K562 (cell line): ENCODE results near the gene OFD1. TPM values are rescaled to one million over a fixed set of nuclear protein-coding genes. Genes with fewer than 3 reads are reported as not detected.

ENCODE experiments used
- BRD4 ChIP-seq: fragments of 200-600 bp; sonication (generic); IDR thresholded peaks from 2 replicates; pipeline ENCODE4 v1.6.1; 2017; ENCODE audit warnings: inconsistent platforms
- CHD1 ChIP-seq: fragments of 200-600 bp; sonication (generic); IDR thresholded peaks from one replicate; pipeline ENCODE4 v1.6.1; 2012; ENCODE audit warnings: mild to moderate bottlenecking, moderate library complexity, low read length, inconsistent platforms
- NEUROD1 ChIP-seq: fragments of 150-350 bp; IDR thresholded peaks from 2 replicates; pipeline ENCODE4 v1.6.1; 2014; ENCODE audit warnings: borderline replicate concordance, low read length, low read depth; ENCODE audit not compliant: partially characterized antibody
- NRF1 ChIP-seq, 2 experiments: fragments of 450-650 bp; IDR thresholded peaks in 1 of 2; conservative IDR thresholded peaks in 1 of 2; 2 replicates each; pipeline ENCODE4 v1.6.1; 2014; ENCODE audit warnings: mild to moderate bottlenecking in 2 of 2
- POLR2AphosphoS5 ChIP-seq: IDR thresholded peaks from 2 replicates; pipeline ENCODE4 v1.6.1; 2011; ENCODE audit warnings: mild to moderate bottlenecking, low read depth, low read length, moderate library complexity; ENCODE audit not compliant: control insufficient read depth, insufficient read depth
- RB1 ChIP-seq: fragments of 450-650 bp; IDR thresholded peaks from 2 replicates; pipeline ENCODE4 v1.6.1; 2017; ENCODE audit warnings: low read depth, mild to moderate bottlenecking
- RBFOX2 ChIP-seq: fragments of 200-400 bp; formaldehyde crosslinking; IDR thresholded peaks from 2 replicates; pipeline ENCODE4 v1.6.1; 2017; ENCODE audit warnings: low read depth, mild to moderate bottlenecking, low read length, moderate library complexity
- RBM22 ChIP-seq: fragments of 200-400 bp; formaldehyde crosslinking; IDR thresholded peaks from 2 replicates; pipeline ENCODE4 v1.6.1; 2018; ENCODE audit warnings: low read length, low read depth; ENCODE audit not compliant: poor library complexity, severe bottlenecking
- TFAM ChIP-seq: fragments of 250-450 bp; sonication (Bioruptor Pico); conservative IDR thresholded peaks from 2 replicates; pipeline ENCODE4 v1.5.0; 2021; ENCODE audit warnings: mild to moderate bottlenecking, moderate library complexity
- TGIF2 ChIP-seq: sonication (generic); formaldehyde crosslinking; IDR thresholded peaks from 2 replicates; pipeline ENCODE4 v1.8.1; 2022; ENCODE audit warnings: mild to moderate bottlenecking, missing genetic modification reagents, moderate library complexity
- ZFP1 ChIP-seq: fragments of 450-650 bp; formaldehyde crosslinking; IDR thresholded peaks from 2 replicates; pipeline ENCODE4 v1.4.0; 2020; ENCODE audit warnings: mild to moderate bottlenecking, mixed read lengths
- polyA plus RNA-seq, 8 experiments: library from polyadenylated mRNA; depleted of rRNA in 4 of 8; stranded (reverse) in 5 of 8; unstranded in 3 of 8; fragments of >200 nt; fragmentation: Nextera tagmentation in 2 of 8; fragmentation: Illumina TruSeq in 1 of 8; extraction: Ambion mirVana in 2 of 8; extraction: Trizol in 1 of 8; gene quantifications; 2 replicates each; pipeline versions ENCODE4 v1.2.1 to v1.2.3, GENCODE V29; 2011 to 2014; ENCODE audit warnings: inconsistent platforms in 1 of 8, missing spikeins in 1 of 8
- total RNA-seq, 7 experiments: library from RNA; depleted of rRNA in 6 of 7; stranded (reverse); fragments of >200 nt in 6 of 7; fragmentation: Illumina TruSeq in 2 of 7; extraction: Trizol in 2 of 7; gene quantifications; 2 replicates each; pipeline versions ENCODE4 v1.2.1 to v1.2.3, GENCODE V29; 2011 to 2021; ENCODE audit warnings: low replicate concordance in 1 of 7
- TF ChIP-seq, protein P1 (sequence below), 3 experiments: fragments of 200-800 bp in 1 of 3; fragments of 250-450 bp in 1 of 3; fragments of 450-650 bp in 1 of 3; sonication (Bioruptor Pico) in 1 of 3; sonication (Bioruptor generic) in 1 of 3; formaldehyde crosslinking in 1 of 3; IDR thresholded peaks; 2 replicates each; pipeline versions ENCODE4 v1.6.1 to v1.8.0; 2016 to 2022; ENCODE audit warnings: mild to moderate bottlenecking in 2 of 3, missing genetic modification characterization in 2 of 3, missing compliant biosample characterization in 1 of 3, moderate library complexity in 1 of 3
- TF ChIP-seq, protein P2 (sequence below): fragments of 250-450 bp; sonication (Bioruptor Pico); IDR thresholded peaks from 2 replicates; pipeline ENCODE4 v1.5.0; 2020; ENCODE audit warnings: mild to moderate bottlenecking

OFD1 gene
- total and polyA plus RNA-seq, 9 of the 15 experiments (the other 6 are each of a cell fraction or from before 2014, with no cell fraction given), result 22.0 to 49.1 (median 30.2) TPM

DNA sequence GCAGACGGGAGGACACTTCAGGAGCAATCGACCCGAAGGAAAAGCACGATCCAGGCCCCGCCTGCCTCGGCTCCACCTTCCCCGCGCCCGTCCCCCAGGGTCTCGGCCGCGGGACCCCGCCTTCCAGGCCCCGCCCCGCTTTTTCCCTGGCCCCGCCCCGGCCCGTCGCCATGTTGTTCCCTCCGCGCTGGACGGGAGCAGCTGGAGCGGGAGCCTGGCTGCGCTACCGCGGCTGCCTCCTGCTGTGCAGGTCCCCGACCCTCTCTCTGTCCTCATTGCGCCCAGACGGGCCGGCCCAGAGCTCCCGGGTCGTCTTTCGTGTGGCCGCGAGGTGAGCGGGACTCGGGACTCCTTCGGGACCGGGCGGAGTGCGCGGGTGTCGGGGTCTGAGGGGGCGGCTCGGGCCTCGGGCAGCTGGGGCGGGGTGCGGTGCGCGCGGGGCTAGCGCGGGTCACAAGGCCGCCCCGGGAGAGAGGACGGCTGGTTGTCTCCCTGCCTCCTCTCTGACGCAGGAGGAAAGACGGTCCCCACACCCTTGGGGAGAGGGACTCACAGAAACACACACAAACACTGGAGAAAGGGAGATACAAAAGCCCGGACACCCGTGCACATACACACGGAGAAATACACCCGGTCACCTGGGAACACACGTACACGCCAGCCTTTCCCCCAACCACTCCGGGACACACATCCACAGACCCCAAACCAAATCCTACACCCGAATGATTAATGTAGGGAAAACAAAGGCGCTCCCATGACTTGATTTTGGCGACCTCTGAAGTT is 45.4 kb upstream of the OFD1 start, which contains the start of gene RAB9A (continued):
- TF ChIP-seq, protein P1, sequence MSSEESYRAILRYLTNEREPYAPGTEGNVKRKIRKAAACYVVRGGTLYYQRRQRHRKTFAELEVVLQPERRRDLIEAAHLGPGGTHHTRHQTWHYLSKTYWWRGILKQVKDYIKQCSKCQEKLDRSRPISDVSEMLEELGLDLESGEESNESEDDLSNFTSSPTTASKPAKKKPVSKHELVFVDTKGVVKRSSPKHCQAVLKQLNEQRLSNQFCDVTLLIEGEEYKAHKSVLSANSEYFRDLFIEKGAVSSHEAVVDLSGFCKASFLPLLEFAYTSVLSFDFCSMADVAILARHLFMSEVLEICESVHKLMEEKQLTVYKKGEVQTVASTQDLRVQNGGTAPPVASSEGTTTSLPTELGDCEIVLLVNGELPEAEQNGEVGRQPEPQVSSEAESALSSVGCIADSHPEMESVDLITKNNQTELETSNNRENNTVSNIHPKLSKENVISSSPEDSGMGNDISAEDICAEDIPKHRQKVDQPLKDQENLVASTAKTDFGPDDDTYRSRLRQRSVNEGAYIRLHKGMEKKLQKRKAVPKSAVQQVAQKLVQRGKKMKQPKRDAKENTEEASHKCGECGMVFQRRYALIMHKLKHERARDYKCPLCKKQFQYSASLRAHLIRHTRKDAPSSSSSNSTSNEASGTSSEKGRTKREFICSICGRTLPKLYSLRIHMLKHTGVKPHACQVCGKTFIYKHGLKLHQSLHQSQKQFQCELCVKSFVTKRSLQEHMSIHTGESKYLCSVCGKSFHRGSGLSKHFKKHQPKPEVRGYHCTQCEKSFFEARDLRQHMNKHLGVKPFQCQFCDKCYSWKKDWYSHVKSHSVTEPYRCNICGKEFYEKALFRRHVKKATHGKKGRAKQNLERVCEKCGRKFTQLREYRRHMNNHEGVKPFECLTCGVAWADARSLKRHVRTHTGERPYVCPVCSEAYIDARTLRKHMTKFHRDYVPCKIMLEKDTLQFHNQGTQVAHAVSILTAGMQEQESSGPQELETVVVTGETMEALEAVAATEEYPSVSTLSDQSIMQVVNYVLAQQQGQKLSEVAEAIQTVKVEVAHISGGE (CRISPR knock-in tag; IDR thresholded peaks at IDR 0.05), result no peak
- peak; percentile 70 for TF ChIP-seq POLR2AphosphoS5
- TF ChIP-seq RBM22, result peak; percentile 29
- TF ChIP-seq, protein P2, sequence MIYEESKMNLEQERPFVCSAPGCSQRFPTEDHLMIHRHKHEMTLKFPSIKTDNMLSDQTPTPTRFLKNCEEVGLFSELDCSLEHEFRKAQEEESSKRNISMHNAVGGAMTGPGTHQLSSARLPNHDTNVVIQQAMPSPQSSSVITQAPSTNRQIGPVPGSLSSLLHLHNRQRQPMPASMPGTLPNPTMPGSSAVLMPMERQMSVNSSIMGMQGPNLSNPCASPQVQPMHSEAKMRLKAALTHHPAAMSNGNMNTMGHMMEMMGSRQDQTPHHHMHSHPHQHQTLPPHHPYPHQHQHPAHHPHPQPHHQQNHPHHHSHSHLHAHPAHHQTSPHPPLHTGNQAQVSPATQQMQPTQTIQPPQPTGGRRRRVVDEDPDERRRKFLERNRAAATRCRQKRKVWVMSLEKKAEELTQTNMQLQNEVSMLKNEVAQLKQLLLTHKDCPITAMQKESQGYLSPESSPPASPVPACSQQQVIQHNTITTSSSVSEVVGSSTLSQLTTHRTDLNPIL (CRISPR knock-in tag), result no peak
- no peak for TF ChIP-seq TGIF2 (CRISPR knock-in tag)
- TF ChIP-seq ZFP1 (CRISPR knock-in tag), result no peak
- no peak for TF ChIP-seq TFAM (CRISPR knock-in tag)
- peak; percentile 48 for TF ChIP-seq CHD1
- peak; percentile 89 for TF ChIP-seq RBFOX2
- TF ChIP-seq BRD4, result no peak
- no peak for TF ChIP-seq NEUROD1
- TF ChIP-seq NRF1 (conservative IDR thresholded peaks at IDR 0.05 in 1 of 2, IDR thresholded peaks at IDR 0.05 in 1 of 2), result peak; percentile 57 to 65
- TF ChIP-seq RB1, result peak; percentile 66; the same call in 1 of the 2 replicates
- TF ChIP-seq, all 486 proteins: peak for 47
